GM21825 (cell line): ENCODE results near the gene ANKMY2.

Source experiments
- ATAC-seq: cut with Tn5 transposase; IDR thresholded peaks from one replicate; pipeline ENCODE4 v1.9.1; 2021; ENCODE audit warnings: mild to moderate bottlenecking, moderate library complexity; ENCODE audit not compliant: unreplicated experiment

Gene ANKMY2

DNA sequence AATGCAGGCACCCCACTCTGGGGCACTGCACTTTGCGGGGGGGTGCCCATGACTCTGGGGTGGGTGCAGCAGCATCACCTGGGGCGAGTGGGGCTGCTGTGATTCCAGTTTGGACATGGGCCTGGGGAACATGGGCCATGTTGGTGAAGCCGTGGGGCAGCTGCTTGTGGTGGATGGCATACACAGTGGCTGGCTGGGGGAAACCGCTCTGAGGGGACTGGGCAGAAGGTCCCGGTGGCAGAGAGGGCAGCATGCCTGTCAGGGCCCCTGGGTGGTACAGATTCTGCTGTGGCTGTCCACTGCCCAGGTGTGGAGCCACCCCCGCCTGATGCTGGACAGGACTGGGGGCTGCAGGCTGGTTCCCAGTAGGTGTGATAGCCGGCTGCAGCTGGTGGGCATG is 61.7 kb downstream of the ANKMY2 start:
- no peak for ATAC-seq

DNA sequence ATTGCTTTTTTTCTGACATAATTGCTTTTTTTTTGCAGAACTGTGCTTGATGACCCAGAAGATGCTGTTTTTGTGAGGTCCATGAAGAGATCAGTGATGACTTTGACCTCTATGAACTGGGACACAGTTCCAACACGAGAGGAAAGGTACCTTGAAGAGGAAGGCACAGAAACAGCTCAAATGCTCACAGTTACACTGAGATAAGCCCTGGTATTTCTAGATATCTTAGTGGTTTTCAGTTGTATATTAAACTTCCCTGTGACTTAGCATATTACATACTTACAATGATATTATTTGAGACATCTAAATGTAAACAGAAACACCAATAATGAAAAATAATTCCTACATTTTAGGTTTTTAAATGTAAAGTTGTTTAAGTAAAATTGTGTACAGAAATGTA is 64.3 kb downstream of the ANKMY2 start:
- no peak for ATAC-seq

DNA sequence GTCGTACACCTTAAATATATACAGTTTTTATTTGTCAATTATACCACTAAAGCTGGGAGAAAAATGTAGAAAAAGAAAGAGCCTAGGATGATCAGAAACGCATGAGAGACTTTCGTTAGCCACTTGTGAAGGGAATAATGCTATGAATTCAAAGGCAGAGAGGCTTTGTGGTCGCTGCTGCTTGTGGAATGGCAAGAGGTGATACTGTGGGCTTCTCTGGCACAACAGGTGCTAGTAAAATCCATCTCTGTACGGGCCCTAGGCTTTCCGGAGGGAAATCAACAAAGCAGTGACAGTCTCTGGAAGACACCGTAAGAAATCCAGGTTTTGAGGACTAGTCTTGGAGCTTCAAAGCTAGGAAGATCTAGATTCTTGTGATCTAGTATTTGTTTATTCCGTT is 66.3 kb downstream of the ANKMY2 start:
- no peak for ATAC-seq

DNA sequence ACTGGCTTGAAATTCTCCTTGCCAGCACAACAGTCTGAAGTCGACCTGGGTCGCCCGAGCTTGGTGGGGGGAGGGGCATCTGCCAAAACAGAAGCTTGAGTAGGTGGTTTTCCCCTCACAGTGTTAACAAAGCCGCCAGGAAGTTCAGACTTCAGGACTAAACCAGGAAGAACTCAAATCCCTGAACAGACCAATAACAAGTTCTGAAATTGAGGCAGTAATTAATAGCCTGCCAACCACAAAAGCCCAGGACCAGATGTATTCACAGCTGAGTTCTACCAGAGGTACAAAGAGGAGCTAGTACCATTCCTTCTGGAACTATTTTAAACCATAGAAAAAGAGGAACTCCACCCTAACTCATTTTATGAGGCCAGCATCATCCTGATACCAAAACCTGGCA is 73.6 kb downstream of the ANKMY2 start:
- ATAC-seq, result no peak

DNA sequence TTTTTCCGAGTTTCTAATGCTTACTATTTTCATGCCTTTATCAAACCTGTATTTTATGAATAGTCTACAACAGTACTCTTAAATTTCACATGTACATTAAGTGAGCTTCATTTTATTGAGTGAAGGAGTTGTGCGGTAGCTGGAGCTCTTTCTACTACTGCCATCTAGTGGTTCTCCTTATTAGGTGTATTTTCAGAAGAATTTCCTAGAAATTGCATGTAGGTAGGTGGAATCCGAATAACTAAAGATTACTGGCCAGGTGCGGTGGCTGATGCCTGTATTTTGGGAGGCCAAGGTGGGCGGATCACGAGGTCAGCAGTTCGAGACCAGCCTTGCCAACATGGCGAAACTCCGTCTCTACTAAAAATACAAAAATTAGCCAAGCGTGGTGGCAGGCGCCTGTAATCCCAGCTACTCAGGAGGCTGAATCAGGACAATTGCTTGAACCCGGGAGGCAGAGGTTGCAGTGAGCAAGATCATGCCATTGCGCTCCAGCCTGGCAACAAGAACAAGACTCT is 80.6 kb downstream of the ANKMY2 start:
- peak; percentile 50 for ATAC-seq

DNA sequence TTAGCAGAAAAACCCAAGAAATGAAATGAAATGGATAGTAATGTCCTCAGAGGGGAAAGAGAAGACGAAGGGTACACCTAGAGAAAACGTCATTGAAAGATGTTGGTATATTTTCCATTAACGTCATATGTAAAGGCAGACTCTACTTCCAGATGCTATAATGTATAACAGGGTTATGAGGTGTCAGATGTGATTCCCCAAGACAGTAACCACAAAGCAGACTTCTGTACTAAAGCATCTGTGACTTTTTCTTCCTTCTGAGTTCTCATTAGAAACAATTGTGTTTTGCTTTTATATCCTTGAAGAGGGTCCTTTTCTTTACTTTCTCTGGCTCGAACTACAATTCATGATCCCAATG is 81.6 kb downstream of the ANKMY2 start:
- no peak for ATAC-seq

DNA sequence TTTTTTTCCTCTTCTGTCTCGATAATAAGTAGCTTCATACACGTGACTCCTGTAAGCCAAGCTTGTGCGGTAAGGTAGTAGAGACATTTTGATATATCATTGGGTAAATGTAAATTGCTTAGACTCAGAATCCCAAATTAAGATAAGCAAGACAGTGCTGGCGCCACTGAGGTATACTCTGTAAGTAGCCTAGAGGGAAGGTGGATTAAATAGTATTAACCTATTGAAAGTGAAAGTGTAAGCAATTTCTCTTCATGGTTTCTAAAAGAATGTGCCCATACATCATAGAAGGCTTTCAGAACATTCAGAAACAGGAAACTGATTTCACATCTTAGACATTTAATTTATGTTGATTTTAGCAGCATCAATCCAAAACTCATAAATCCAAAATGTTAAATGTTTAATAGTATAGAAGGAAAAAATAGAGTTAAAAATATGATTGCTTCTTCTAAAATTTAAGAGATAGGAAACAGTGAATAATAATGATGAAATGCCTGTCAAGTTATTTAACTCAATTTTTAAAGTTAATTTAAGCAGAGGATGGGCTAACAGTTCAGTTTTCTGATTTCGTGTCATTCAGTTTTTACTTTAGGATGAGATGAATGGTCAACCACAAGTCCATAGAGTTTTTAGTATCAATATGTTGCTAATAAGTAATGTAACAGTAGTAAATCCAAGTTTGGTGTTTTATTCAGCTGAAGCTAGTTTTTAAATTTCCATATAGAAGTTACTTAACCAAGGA is 82.1 kb downstream of the ANKMY2 start:
- ATAC-seq, result peak; percentile 75

DNA sequence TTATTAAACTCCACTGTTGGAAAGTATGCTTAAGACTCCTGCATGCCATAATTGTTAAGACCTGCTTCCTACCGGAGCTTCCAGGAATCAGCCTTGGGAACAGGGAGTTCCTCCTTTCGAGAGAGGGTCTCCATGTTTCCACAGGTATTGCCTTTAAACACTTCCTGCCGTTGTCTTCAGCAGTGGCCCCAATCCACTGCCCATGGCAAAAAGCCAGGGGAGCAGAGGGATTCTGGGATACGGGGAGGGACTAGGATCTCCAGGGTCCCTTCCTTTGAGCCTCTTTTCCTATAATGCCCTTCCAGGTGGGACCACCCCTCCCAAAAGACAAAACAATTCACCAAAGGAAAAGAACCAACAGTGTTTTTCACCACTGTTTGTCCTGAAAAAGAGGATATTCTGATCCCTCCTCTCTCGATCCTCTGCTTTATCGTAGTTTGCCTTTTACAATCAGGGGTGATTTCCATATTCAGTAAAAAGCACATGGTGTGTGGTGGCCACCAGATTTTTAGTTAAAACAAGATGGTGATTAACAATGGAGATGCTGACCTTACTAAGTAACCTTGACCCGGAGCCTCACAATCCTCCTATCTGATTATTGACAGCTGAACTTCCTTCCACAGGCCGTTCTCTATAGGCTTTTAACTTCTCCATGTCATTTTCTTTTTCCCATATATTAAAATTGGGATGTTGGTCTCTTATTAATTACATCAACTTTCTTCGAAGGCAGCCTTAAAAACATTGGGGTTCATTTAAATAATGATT is 82.9 kb downstream of the ANKMY2 start:
- ATAC-seq, result no peak

DNA sequence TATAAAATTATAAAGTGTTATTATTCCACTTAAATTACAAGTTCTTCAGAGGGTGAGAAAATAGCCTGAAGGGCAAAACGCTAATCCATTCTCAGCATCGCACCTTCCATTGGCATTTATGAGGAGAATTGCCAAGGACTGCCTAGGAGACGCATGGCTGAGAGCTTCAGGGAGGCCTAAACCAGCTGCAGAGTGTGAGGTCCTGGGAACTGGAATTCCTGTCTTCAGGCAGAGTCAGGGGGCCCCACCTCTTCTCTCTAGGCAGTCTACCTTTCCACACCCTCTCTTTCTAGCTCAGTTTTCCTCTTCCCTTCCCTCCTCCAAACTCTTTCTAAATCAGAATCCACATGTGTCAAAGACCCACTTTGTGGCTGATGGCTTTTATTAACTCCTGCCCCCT is 83.6 kb downstream of the ANKMY2 start:
- no peak for ATAC-seq

DNA sequence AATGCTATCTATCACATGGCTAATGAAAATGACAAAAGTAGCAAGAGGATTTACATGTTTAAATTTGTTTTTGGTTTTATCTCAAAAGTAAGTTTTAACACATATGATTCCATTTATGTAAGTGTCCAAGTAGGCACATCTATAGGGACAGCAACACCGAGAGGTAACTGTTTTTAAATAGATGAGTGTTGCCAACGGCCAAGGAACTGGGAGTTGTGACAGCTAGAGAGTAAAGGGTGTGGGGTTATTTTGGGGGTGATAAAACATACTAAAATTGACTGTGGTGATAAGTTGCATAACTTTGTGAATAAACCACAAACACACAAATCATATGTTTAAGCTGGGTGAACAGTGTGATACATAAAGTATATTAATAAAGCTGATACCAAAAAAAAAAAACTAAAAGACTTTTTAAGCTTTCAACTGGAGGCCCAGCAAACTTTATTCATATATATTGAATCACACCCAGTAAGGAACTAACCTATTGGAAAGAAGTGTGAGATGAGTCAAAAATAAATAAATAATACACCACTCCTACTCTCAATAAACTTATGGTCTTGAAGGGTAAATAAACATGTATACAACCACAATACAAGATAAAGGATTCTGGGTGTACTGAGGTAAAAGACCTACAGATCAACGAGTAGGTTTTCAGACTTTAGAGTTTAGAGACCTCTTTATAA is 85.9 kb downstream of the ANKMY2 start:
- ATAC-seq, result no peak

DNA sequence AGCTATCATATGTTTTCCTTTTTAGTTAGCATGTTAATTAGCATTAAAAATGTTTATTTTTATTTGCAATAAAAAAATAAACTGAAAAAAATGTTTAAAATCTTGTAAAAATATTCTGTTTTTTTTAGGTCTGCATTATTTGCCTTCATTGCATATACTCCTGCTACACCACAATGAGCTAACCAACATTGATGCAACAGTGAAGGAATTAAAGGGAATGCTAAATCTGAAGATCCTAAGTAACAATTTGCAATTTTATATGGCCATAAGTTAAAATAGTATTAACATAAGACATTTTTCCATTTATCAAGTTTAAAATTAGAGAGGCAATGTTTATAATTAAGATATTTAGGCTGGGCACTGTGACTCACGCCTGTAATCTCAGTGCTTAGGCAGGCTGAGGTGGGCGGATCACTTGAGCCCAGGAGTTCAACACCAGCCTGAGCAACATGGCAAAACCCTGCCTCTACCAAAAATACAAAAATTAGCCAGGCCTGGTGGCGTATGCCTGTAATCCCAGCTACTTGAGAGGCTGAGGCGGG is 86.7 kb downstream of the ANKMY2 start:
- ATAC-seq, result no peak

DNA sequence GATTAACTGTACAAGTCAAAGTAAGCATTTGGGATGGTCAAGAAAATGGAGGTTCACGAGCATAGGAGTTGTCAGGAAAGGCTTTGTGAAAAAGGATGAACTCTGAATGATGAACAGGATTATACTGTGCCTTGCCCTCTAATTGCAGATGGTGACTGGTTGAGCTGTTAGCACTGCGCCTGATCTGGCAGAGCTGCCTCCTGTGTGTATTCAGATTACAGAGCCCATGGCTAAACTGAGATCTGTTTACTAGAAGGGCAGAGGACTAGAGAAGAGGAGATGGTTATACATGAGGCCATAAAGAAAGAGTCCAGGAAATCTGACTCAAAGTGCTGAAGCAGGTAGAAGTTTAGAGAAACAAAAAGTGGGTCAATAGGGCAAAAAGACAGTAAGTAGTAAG is 89.2 kb downstream of the ANKMY2 start:
- ATAC-seq, result no peak

DNA sequence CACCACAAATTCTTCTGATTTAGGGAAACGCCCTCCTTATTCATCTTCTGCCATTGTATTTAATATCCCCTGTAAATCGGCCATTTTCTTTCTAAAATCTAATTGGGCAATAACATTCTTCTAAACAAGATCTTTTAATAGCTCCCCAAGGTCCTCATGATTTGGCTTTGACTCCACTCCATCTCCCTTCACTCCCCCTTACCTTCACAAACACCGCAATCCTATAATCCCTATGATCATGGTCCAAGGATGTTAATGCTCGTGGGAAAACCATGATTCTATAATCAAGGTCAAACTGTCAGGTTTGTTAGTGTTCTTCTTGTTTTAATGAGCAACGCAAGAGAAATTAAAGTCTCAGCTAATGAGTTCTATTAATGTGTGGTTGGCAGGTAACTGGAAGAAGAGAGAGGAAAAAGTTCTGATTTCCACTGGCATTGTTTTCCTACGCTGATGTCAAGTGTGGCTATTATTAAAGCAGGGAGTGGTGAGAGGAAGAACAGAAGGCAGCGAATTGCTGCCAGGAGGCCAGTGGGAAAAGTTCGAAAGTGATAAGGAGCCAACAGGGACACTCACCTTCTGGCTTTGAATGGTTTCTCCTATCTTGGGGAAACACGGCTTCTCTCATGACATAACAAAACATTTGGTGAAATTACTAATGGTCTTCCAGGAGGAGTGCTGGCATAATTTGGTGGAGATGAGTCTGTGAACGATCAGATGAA is 90.9 kb downstream of the ANKMY2 start:
- no peak for ATAC-seq

DNA sequence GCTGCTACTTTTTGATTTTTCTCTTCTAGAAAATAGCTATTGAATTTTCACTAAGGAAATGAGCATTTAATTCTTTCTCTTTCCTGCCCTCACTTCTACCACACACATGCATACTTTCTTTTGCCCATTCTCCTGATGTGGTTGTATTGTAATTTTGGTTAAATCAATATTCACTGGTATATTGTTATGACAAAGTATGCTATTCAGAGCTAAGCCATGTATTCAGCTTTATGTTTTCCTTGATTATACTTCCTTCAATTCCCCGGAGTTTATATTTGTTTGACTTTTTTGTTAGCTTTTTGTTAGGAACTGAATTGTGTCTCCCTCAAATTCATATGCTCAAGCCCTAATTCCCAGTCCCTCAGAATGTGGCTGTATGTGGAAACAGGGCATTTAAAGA is 94.9 kb downstream of the ANKMY2 start:
- ATAC-seq, result no peak
